ENCODE data around the gene DNAH3. TPM values are rescaled to one million over a fixed set of nuclear protein-coding genes. Genes with fewer than 3 reads are reported as not detected.

Gene DNAH3
- total and polyA plus RNA-seq, 2 of the 8 experiments (the other 6 are each of a cell fraction or from before 2014, with no cell fraction given), result 0.57 to 0.71 TPM

GRCh38 chr16:21060027-21060510 lies 90.6 kb downstream of the DNAH3 start:
- peak overlapping the region; percentile 51; the same call in 1 of the 2 replicates for H2AFZ ChIP-seq (ENCODE audit: low read length)
- CTCF ChIA-PET (ENCODE audit: partially characterized antibody), result interaction anchor here (0.6 kb wide), 1 partner anchor 52 kb away, joined by 3 read pairs; no protein-coding TSS in a partner anchor
- TF ChIP-seq SAP30 (IDR thresholded peaks at IDR 0.05; ENCODE audit: insufficient read depth, insufficient replicate concordance, low read length) (no peak), RAD21 (IDR thresholded peaks at IDR 0.05 in 1 of 2, conservative IDR thresholded peaks at IDR 0.05 in 1 of 2; ENCODE audit: low read depth in 2 of 2, low read length in 2 of 2) (no peak), ZNF274 (IDR thresholded peaks at IDR 0.05; ENCODE audit: borderline replicate concordance, extremely low read depth, low read length) (no peak), CBX8 (IDR thresholded peaks at IDR 0.05; ENCODE audit: borderline replicate concordance, low read depth, low read length) (no peak), KDM1A (IDR thresholded peaks at IDR 0.05; ENCODE audit: borderline replicate concordance, low read length) (no peak), FOSL1 (IDR thresholded peaks at IDR 0.05; ENCODE audit: insufficient read depth, low read depth, low read length) (no peak)

More at GRCh38 chr16:21060027-21060510, 90.6 kb downstream of the DNAH3 start:
- FAIRE-seq (no peak), DNase-seq (ENCODE audit: low read depth in 1 of 2, low spot score in 2 of 2) (no peak)
- H4K91ac ChIP-seq (replicated peaks; ENCODE audit: insufficient read length, low read length), result no peak overlapping the region
- H2BK20ac ChIP-seq (ENCODE audit: low read length), result no peak overlapping the region
- no peaks in the 10 kb centered on the region for H3K79me2 ChIP-seq (ENCODE audit: control insufficient read depth in 1 of 2, insufficient read depth in 2 of 2, low read length in 2 of 2)
- no peak overlapping the region for H4K8ac ChIP-seq (ENCODE audit: extremely low read depth, insufficient read depth, low read length)
- no peaks in the 10 kb centered on the region for H4K20me1 ChIP-seq (replicated peaks in 1 of 2; ENCODE audit: control insufficient read depth in 1 of 2, insufficient read depth in 2 of 2, low read length in 2 of 2)
- H3K27me3 ChIP-seq (replicated peaks in 1 of 4; ENCODE audit: control insufficient read depth in 3 of 4, extremely low read depth in 1 of 4, insufficient read depth in 3 of 4, low read length in 3 of 4), result no peaks in the 10 kb centered on the region
- no peak overlapping the region for H3K4me2 ChIP-seq (ENCODE audit: insufficient read depth in 1 of 2, low read depth in 2 of 2, low read length in 2 of 2)
- H3K36me3 ChIP-seq (ENCODE audit: control insufficient read depth in 2 of 4, insufficient read depth in 4 of 4, low read length in 3 of 4), result no peaks in the 10 kb centered on the region
- no peak overlapping the region for H4K5ac ChIP-seq (ENCODE audit: insufficient read length, low read depth, low read length)
- H3K23me2 ChIP-seq (ENCODE audit: low read depth, low read length), result no peaks in the 10 kb centered on the region
- H3K14ac ChIP-seq (ENCODE audit: insufficient read length), result no peak overlapping the region
- POLR2A ChIA-PET (ENCODE audit: partially characterized antibody), result no interaction called here
- no peak overlapping the region for H3K9ac ChIP-seq (replicated peaks in 1 of 4; ENCODE audit: extremely low read depth in 1 of 4, low read depth in 3 of 4, low read length in 3 of 4)
- H3K56ac ChIP-seq (replicated peaks; ENCODE audit: insufficient read length, low read depth, low read length), result no peak overlapping the region
- no peak overlapping the region for H2BK5ac ChIP-seq (ENCODE audit: low read depth, low read length)
- H2BK12ac ChIP-seq (ENCODE audit: low read depth, low read length), result no peak overlapping the region
- no peak overlapping the region for H3K4ac ChIP-seq (replicated peaks; ENCODE audit: insufficient read length, low read depth, low read length)
- H3K9me3 ChIP-seq (ENCODE audit: insufficient read depth in 2 of 2, low read depth in 1 of 2, low read length in 1 of 2), result no peaks in the 10 kb centered on the region
- H3K79me1 ChIP-seq (ENCODE audit: low read depth, low read length), result no peaks in the 10 kb centered on the region
- no peaks in the 10 kb centered on the region for H3K4me1 ChIP-seq (replicated peaks in 1 of 4; ENCODE audit: control insufficient read depth in 3 of 4, insufficient read depth in 4 of 4, low read length in 3 of 4)
- H3K18ac ChIP-seq (ENCODE audit: extremely low read depth, low read length), result no peak overlapping the region
- H3K27ac ChIP-seq (ENCODE audit: low read depth, low read length), result no peak overlapping the region
- no peak overlapping the region for H3K4me3 ChIP-seq (ENCODE audit: extremely low read depth in 1 of 4, insufficient read depth in 2 of 4, low read depth in 3 of 4, low read length in 4 of 4)
- no peak overlapping the region for H2AK5ac ChIP-seq (ENCODE audit: low read depth, low read length)
- H2BK15ac ChIP-seq (ENCODE audit: low read length), result no peak overlapping the region
- H2BK120ac ChIP-seq (replicated peaks; ENCODE audit: low read depth, low read length), result no peak overlapping the region
- 92% methylated on average over 2 of the region's 4 CpGs; no CpG with 5 or more reads in 1 of the 2 experiments for WGBS, 2 experiments (ENCODE audit: extremely low coverage in 1 of 2, insufficient coverage in 1 of 2, insufficient read length in 1 of 2, insufficient replicate concordance in 2 of 2, low coverage in 1 of 2, low lambda C conversion rate in 2 of 2, missing lambda C conversion rate in 1 of 2)
- no peak overlapping the region for H3K23ac ChIP-seq (ENCODE audit: insufficient read length)

Measured in H1 (cell line).